IMR-90 (cell line): Measurements from ENCODE around the gene FUT8. TPM values are rescaled to one million over a fixed set of nuclear protein-coding genes. Genes with fewer than 3 reads are reported as not detected.

Experiments
- ATAC-seq: fragments of 200-7000 bp; cut with Tn5 transposase; 2 replicates; pipeline ENCODE4 v1.9.1; 2020; ENCODE audit warnings: low read depth, mild to moderate bottlenecking, moderate library complexity
- BruUV-seq: library from RNA; stranded (reverse); fragments of 400-500 nt; replicated peaks from 2 replicates; lab custom pipeline; 2021; lab: Mats Ljungman, UMichigan
- CTCF ChIA-PET: fragments of 300-600 bp; formaldehyde crosslinking; extraction: SDS; loops from one replicate; lab custom pipeline; 2021; ENCODE audit warnings: antibody characterized with exemption; lab: Yijun Ruan, JAX
- POLR2A ChIA-PET: fragments of 300-600 bp; sonication (Branson Sonifier 250); formaldehyde crosslinking; loops from one replicate; lab custom pipeline; 2022; ENCODE audit warnings: antibody characterized with exemption; ENCODE audit not compliant: unreplicated experiment; lab: Charles Lee
- DNase-seq: peaks from one replicate; pipeline ENCODE4 v3.0.0; 2013
- H2AFZ ChIP-seq: replicated peaks from 2 replicates; pipeline ENCODE3; 2013; ENCODE audit warnings: low read length, mild to moderate bottlenecking; ENCODE audit not compliant: poor library complexity
- H2AK5ac ChIP-seq: 2 replicates; pipeline ENCODE4 v1.6.1; 2013; ENCODE audit warnings: low read depth, low read length, inconsistent platforms
- H2AK9ac ChIP-seq: replicated peaks from 2 replicates; pipeline ENCODE3; 2013; ENCODE audit warnings: mild to moderate bottlenecking, low read depth, low read length, moderate library complexity; ENCODE audit not compliant: poor library complexity
- H2BK120ac ChIP-seq: 2 replicates; pipeline ENCODE4 v1.6.1; 2013; ENCODE audit warnings: low read depth, low read length, inconsistent platforms
- H2BK15ac ChIP-seq: 3 replicates; pipeline ENCODE4 v1.6.1; 2013; ENCODE audit warnings: low read depth, low read length, inconsistent platforms
- H2BK20ac ChIP-seq: 2 replicates; pipeline ENCODE4 v1.6.1; 2013; ENCODE audit warnings: low read depth, mild to moderate bottlenecking, inconsistent platforms, low read length, moderate library complexity
- H2BK5ac ChIP-seq: 2 replicates; pipeline ENCODE4 v1.6.1; 2013; ENCODE audit warnings: mild to moderate bottlenecking, low read depth, low read length, inconsistent platforms; ENCODE audit not compliant: poor library complexity, severe bottlenecking
- H3K14ac ChIP-seq: replicated peaks from 2 replicates; pipeline ENCODE4 v1.6.1; 2013; ENCODE audit warnings: low read depth, low read length, inconsistent platforms
- H3K18ac ChIP-seq: 2 replicates; pipeline ENCODE4 v1.6.1; 2013; ENCODE audit warnings: low read depth, low read length, control low read depth
- H3K23ac ChIP-seq: 2 replicates; pipeline ENCODE4 v1.6.1; 2013; ENCODE audit warnings: low read depth, low read length, inconsistent platforms
- H3K27ac ChIP-seq: 2 replicates; pipeline ENCODE4 v1.5.1; 2013; ENCODE audit warnings: mild to moderate bottlenecking, control low read depth, low read length; ENCODE audit not compliant: insufficient read depth
- H3K27me3 ChIP-seq: 2 replicates; pipeline ENCODE4 v1.6.1; 2013; ENCODE audit warnings: low read length; ENCODE audit not compliant: control insufficient read depth, insufficient read depth
- H3K36me3 ChIP-seq: 2 replicates; pipeline ENCODE4 v1.6.1; 2013; ENCODE audit warnings: low read length, mixed read lengths; ENCODE audit not compliant: control insufficient read depth, insufficient read depth
- H3K4ac ChIP-seq: 2 replicates; pipeline ENCODE4 v1.6.1; 2013; ENCODE audit warnings: low read depth, low read length, inconsistent platforms
- H3K4me1 ChIP-seq: 2 replicates; pipeline ENCODE4 v1.6.1; 2013; ENCODE audit warnings: low read length, mixed read lengths; ENCODE audit not compliant: control insufficient read depth, insufficient read depth
- H3K4me2 ChIP-seq: 2 replicates; pipeline ENCODE4 v1.6.1; 2013; ENCODE audit warnings: low read depth, mild to moderate bottlenecking, control low read depth, low read length, moderate library complexity
- H3K4me3 ChIP-seq: 2 replicates; pipeline ENCODE4 v1.5.1; 2013; ENCODE audit warnings: low read depth, mild to moderate bottlenecking, control low read depth, low read length, moderate library complexity; ENCODE audit not compliant: insufficient read depth
- H3K56ac ChIP-seq: 2 replicates; pipeline ENCODE4 v1.6.1; 2013; ENCODE audit warnings: low read length, inconsistent platforms; ENCODE audit not compliant: insufficient read depth; ENCODE audit errors: extremely low read depth
- H3K79me1 ChIP-seq, 2 experiments: 2 replicates each; pipeline ENCODE4 v1.6.1; 2013; ENCODE audit warnings: low read length in 2 of 2, inconsistent platforms in 1 of 2, low read depth in 1 of 2
- H3K9ac ChIP-seq: 2 replicates; pipeline ENCODE4 v1.6.1; 2013; ENCODE audit warnings: low read depth, low read length, control low read depth
- H3K9me1 ChIP-seq: 2 replicates; pipeline ENCODE4 v1.6.1; 2013; ENCODE audit warnings: low read length, inconsistent platforms; ENCODE audit not compliant: insufficient read depth
- H3K9me3 ChIP-seq: 2 replicates; pipeline ENCODE4 v1.6.1; 2013; ENCODE audit warnings: low read length; ENCODE audit not compliant: control insufficient read depth, insufficient read depth
- H4K20me1 ChIP-seq: 2 replicates; pipeline ENCODE4 v1.6.1; 2013; ENCODE audit warnings: low read length, inconsistent platforms; ENCODE audit not compliant: insufficient read depth
- H4K5ac ChIP-seq: 2 replicates; pipeline ENCODE4 v1.6.1; 2013; ENCODE audit warnings: mild to moderate bottlenecking, low read depth, low read length, control low read depth
- H4K8ac ChIP-seq, 2 experiments: 2 replicates each; pipeline ENCODE4 v1.6.1; 2013; ENCODE audit warnings: low read depth in 2 of 2, low read length in 2 of 2, control low read depth in 1 of 2, inconsistent platforms in 1 of 2
- H4K91ac ChIP-seq: 2 replicates; pipeline ENCODE4 v1.6.1; 2013; ENCODE audit warnings: low read depth, low read length, inconsistent platforms; ENCODE audit not compliant: insufficient read depth
- CEBPB ChIP-seq: IDR thresholded peaks from 2 replicates; pipeline ENCODE4 v1.6.1; 2012; ENCODE audit warnings: low read depth, low read length, improper control_type of control experiment
- CHD1 ChIP-seq: IDR thresholded peaks from 2 replicates; pipeline ENCODE4 v1.6.1; 2012; ENCODE audit warnings: low read depth, low read length, improper control_type of control experiment
- CTCF ChIP-seq: conservative IDR thresholded peaks from 2 replicates; pipeline ENCODE4 v1.5.1; 2012; ENCODE audit warnings: mild to moderate bottlenecking, low read depth, low read length, improper control_type of control experiment
- FOS ChIP-seq: fragments of 150-350 bp; IDR thresholded peaks from 2 replicates; pipeline ENCODE4 v1.6.1; 2016; ENCODE audit warnings: low read depth, low read length
- MAFK ChIP-seq: IDR thresholded peaks from 2 replicates; pipeline ENCODE4 v1.6.1; 2012; ENCODE audit warnings: low read depth, low read length, improper control_type of control experiment
- MAZ ChIP-seq: IDR thresholded peaks from 2 replicates; pipeline ENCODE4 v1.6.1; 2012; ENCODE audit warnings: low read depth, mild to moderate bottlenecking, low read length, improper control_type of control experiment, moderate library complexity, borderline replicate concordance
- MXI1 ChIP-seq: IDR thresholded peaks from 2 replicates; pipeline ENCODE4 v1.6.1; 2012; ENCODE audit warnings: low read depth, mild to moderate bottlenecking, low read length, moderate library complexity, borderline replicate concordance
- NFE2L2 ChIP-seq: fragments of 150-350 bp; IDR thresholded peaks from 2 replicates; pipeline ENCODE4 v1.6.1; 2016; ENCODE audit warnings: low read depth, mild to moderate bottlenecking, low read length
- POLR2A ChIP-seq: IDR thresholded peaks from 2 replicates; pipeline ENCODE4 v1.6.1; 2012; ENCODE audit warnings: mild to moderate bottlenecking, low read depth, low read length
- RAD21 ChIP-seq: IDR thresholded peaks from 2 replicates; pipeline ENCODE4 v1.6.1; 2012; ENCODE audit warnings: low read length, improper control_type of control experiment
- RCOR1 ChIP-seq: IDR thresholded peaks from 2 replicates; pipeline ENCODE4 v1.6.1; 2012; ENCODE audit warnings: mild to moderate bottlenecking, low read length, improper control_type of control experiment; ENCODE audit not compliant: insufficient replicate concordance
- RFX5 ChIP-seq: IDR thresholded peaks from 2 replicates; pipeline ENCODE4 v1.8.0; 2012; ENCODE audit warnings: low read depth, mild to moderate bottlenecking, low read length, moderate library complexity
- SMC3 ChIP-seq: fragments of 150-350 bp; IDR thresholded peaks from 2 replicates; pipeline ENCODE4 v1.6.1; 2016; ENCODE audit warnings: low read depth, mild to moderate bottlenecking, antibody characterized with exemption, low read length, moderate library complexity
- WGBS, 2 experiments: methylation state at CpG; one replicate each; pipeline versions ENCODE4 v1.1.5 to v1.1.7; 2013; ENCODE audit warnings: missing lambda C conversion rate in 2 of 2; ENCODE audit not compliant: insufficient read length in 1 of 2; ENCODE audit errors: extremely low coverage in 2 of 2; 5-methylcytosine and 5-hydroxymethylcytosine counted together
- dilution Hi-C: fragments of 300-500 bp; cut with HindIII; formaldehyde crosslinking; loops from one replicate; pipeline ENCODE4 v1.14.3; 2018; ENCODE audit warnings: low sequenced_read_pairs; ENCODE audit not compliant: unreplicated experiment
- in situ Hi-C: fragments of 300-500 bp; cut with MboI; formaldehyde crosslinking; loops from 3 replicates; pipeline ENCODE4 v1.14.3; 2019; ENCODE audit warnings: low sequenced_read_pairs, inconsistent platforms, mixed read lengths
- intact Hi-C: fragments of 100-400 bp; cut with micrococcal nuclease; formaldehyde crosslinking; loops from 2 replicates; pipeline ENCODE4 v1.10.0; 2022
- polyA plus RNA-seq, 3 experiments: library from polyadenylated mRNA; depleted of rRNA; stranded (reverse); fragments of >200 nt; gene quantifications; 2 replicates each; pipeline ENCODE4 v1.2.3, GENCODE V29; 2012; ENCODE audit warnings: low replicate concordance in 1 of 3
- total RNA-seq: library from RNA; depleted of rRNA; stranded (reverse); fragments of >200 nt; gene quantifications from 2 replicates; pipeline ENCODE4 v1.2.3, GENCODE V29; 2012
- TF ChIP-seq, protein P1 (sequence below): fragments of 150-350 bp; IDR thresholded peaks from 2 replicates; pipeline ENCODE4 v1.6.1; 2017; ENCODE audit warnings: mild to moderate bottlenecking, antibody characterized with exemption, low read length, low read depth
- TF ChIP-seq, protein P2 (sequence below): fragments of 150-350 bp; IDR thresholded peaks from 2 replicates; pipeline ENCODE4 v1.6.1; 2016; ENCODE audit warnings: low read depth, mild to moderate bottlenecking, low read length, moderate library complexity, borderline replicate concordance

FUT8 gene
- total and polyA plus RNA-seq, 2 of the 4 experiments (the other 2 are of a cell fraction) = 15.6 to 72.9 TPM

DNA sequence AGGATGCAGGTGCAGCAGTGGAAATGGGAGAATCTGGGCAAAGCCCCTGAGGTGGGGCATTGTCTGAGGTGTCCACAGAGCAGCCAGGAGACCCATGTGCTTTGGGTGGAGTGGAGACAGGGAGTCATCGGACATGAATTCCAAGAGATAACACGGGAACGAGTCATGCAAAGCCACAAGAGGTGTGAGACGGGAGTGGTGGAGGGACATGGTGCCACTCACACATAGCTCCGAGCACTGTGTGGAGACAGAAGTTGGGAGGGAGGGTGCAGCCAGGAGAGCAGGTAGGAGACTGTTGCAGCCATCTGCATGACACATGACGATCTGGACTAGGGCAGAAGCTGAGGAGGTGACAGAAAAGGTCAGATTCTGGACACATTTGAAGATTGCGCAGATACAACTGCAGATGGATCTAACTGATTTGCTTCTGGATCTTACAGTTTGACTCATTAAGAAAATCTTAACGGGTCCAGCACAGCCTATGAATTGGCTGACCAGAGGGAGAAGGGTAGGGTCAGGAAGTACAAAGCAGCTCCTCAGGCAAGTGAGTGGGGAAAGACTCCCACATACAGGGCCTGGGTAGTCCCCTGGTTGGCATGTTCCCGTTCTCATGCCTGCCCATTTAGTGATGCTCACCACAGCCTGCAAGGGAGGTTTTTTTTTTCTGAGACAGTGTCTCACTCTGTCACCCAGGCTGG is 379.8 kb downstream of the FUT8 start:
- Histone ChIP-seq H4K20me1 (no peaks in the 10 kb centered on the region; the same call in 1 of the 2 replicates), H2BK120ac (no peak overlapping the region), H3K18ac (no peak overlapping the region), H2AFZ (peak overlapping the region; percentile 5), H3K9me3 (no peaks in the 10 kb centered on the region), H3K23ac (no peak overlapping the region), H3K9me1 (peaks cover 2% of the 10 kb centered on the region; the same call in 1 of the 2 replicates), H4K5ac (no peak overlapping the region), H3K36me3 (no peaks in the 10 kb centered on the region), H2BK5ac (no peak overlapping the region), H3K27ac (no peak overlapping the region), H3K56ac (no peak overlapping the region), H3K4me1 (no peaks in the 10 kb centered on the region), H3K79me1 (no peaks in the 10 kb centered on the region), H4K8ac (no peak overlapping the region), H3K14ac (no peak overlapping the region), H2BK15ac (no peak overlapping the region), H2BK20ac (no peak overlapping the region), H2AK5ac (no peak overlapping the region), H4K91ac (no peak overlapping the region), H3K4ac (no peak overlapping the region), H3K4me2 (no peak overlapping the region), H2AK9ac (no peak overlapping the region), H3K9ac (no peak overlapping the region), H3K4me3 (no peak overlapping the region), H3K27me3 (peaks cover 4% of the 10 kb centered on the region)
- DNase-seq = peak; percentile 37
- dilution Hi-C loops = no loop called here
- in situ Hi-C loops = no loop called here
- no peak; the same call in 1 of the 2 replicates for ATAC-seq
- POLR2A ChIA-PET = no interaction called here
- CTCF ChIA-PET = no interaction called here
- TF ChIP-seq RFX5 (no peak), MXI1 (no peak), NFE2L2 (no peak), MAFK (no peak), SMC3 (no peak), POLR2A (no peak), CEBPB (no peak), RCOR1 (no peak), MAZ (no peak), CHD1 (no peak), RAD21 (no peak), FOS (no peak), CTCF (no peak)
- TF ChIP-seq, protein P1, sequence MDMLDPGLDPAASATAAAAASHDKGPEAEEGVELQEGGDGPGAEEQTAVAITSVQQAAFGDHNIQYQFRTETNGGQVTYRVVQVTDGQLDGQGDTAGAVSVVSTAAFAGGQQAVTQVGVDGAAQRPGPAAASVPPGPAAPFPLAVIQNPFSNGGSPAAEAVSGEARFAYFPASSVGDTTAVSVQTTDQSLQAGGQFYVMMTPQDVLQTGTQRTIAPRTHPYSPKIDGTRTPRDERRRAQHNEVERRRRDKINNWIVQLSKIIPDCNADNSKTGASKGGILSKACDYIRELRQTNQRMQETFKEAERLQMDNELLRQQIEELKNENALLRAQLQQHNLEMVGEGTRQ = no peak
- TF ChIP-seq, protein P2, sequence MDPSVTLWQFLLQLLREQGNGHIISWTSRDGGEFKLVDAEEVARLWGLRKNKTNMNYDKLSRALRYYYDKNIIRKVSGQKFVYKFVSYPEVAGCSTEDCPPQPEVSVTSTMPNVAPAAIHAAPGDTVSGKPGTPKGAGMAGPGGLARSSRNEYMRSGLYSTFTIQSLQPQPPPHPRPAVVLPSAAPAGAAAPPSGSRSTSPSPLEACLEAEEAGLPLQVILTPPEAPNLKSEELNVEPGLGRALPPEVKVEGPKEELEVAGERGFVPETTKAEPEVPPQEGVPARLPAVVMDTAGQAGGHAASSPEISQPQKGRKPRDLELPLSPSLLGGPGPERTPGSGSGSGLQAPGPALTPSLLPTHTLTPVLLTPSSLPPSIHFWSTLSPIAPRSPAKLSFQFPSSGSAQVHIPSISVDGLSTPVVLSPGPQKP = no peak
- no TSS peak for BruUV-seq
- 32% methylated on average over 6 of the region's 9 CpGs; no CpG with 5 or more reads in 1 of the 2 experiments for WGBS, 2 experiments
- intact Hi-C loops = no loop called here
